HG03039 (cell line): ENCODE measurements around the gene POU3F2.

Source experiments
- ATAC-seq: cut with Tn5 transposase; IDR thresholded peaks from one replicate; pipeline ENCODE4 v1.9.1; 2021; ENCODE audit warnings: mild to moderate bottlenecking, moderate library complexity; ENCODE audit not compliant: unreplicated experiment

POU3F2 gene

DNA sequence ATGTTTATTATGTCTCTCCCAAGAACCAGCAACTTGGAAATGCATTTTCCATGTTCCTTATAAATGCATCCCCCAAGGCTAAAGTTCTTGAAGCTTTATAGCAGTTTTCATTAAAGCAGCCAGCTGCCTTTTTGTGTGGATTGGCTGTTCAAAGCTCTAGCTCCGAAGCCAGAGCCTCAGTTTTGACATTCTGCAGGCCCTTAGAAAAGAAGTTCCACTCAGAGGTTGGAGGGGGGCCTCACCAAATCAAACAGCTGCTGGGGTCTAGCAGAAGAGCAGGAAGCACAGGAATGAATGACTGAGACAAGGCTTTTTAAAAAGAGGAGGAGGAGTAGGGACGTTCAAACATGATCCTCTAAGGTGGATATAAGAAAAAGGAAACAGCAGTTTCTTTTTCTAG, 4.2 kb upstream of the POU3F2 start:
- ATAC-seq, result no peak

DNA sequence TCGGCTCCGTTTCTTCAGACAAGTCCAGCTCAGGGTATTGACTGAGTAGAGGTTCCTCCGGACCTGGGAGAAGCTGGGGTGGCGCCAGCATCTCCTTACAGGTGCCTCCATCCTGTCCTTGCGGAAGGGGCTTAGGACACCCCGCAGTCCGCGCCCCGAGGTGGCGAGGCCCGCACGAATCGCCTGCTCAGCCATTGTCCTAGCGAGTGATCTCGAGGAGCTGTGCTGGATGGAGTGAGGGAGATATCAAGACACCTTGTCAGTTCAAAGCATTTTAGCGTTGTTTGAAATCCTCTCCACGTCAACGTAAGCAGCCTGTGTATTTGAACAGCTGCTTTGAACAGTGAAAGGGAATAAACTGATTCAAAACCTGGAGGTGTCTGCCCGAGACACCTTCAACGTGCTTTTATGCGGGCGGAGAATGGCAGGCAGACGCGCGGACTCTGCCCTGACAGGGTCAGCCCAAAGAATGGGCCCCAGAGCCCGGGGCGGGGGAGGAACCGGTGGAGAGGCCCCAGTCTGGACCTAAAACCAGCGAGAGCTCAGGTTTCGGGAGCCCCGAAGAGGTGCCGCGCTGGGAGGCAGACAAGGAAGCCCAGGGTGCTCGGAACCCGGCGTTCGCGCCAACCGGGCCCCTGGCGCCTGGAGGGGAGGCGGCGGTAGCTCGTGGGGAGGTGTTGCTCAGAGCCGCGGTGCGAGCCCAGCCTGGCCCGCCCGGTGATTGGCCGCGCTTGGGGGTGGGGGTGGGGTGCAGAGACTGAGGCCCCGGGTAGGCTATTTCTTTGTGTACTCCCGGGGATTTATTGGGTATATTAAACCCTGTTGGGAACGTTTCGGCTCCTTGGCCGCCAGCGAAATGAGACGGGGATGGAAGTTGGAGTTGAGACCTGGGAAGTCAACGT, 3.1 kb upstream of the POU3F2 start:
- no peak for ATAC-seq

- no peak for ATAC-seq
Measured at GRCh38 chr6:98831959-98832283, 2.5 kb upstream of the POU3F2 start.

GRCh38 chr6:98832284-98833056, 1.9 kb upstream of the POU3F2 start:
- ATAC-seq, result no peak

DNA sequence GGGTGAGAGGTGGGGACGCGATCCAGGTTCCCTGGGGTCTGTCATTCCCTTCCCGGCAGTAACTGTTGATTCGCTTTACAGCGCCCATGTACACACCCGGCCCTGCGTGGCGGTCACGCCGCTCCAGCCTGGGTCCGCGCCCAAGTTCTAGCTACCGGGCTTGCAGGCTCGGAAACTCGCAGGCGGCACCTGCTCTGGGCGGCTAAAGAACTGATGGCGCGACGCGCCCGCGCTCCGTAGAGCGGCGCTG, 1.4 kb upstream of the POU3F2 start:
- no peak for ATAC-seq

GRCh38 chr6:98833307-98834059, 891 bp upstream of the POU3F2 start:
- no peak for ATAC-seq

GRCh38 chr6:98835149-98836024, 1.0 kb downstream of the POU3F2 start:
- ATAC-seq, result no peak

GRCh38 chr6:98836025-98836961, 1.9 kb downstream of the POU3F2 start:
- ATAC-seq, result no peak

DNA sequence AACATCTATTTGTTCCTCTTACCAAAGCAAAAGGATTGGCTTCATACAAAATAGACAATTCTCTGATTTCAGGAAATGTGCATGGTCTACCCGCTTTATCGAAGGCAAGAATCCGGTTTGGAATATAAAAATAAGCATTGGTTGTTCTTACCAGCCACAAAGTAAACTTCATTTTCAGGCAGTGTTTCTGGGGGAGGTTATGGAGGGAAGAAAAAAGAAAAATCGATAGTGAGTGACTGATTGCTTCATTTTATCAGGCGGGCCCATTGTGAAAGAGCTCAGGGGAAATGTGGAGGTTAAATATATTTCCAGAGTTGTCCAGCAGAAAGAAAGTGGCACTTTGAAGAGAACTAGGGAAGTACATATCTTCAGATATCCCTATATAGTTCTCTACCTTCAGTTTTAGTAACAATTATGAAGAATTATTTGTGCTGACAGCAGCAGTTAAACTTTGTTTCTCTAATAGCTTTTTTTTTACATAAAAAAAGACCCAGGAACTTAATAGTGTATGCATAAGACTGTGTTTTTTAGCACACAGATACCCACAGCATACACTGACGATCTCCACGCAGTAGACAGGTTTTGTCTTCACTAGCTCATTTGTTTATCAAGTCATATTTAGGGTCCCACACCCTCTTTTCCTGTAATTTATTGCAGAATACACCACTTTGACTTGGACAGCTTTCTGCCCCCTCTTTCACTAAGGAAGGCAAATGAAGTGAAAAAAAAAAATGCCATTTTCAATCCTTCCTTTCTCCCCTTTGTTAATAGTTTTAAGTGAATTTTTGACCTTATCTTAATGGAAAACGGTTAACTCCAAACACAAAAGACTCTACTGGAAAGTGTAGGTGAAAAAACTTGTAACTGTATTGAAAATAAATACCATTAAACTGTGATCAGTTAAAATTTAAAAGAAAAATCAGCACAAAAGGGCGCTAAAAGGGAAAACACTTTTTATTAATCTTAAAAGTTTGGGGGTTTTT, 2.9 kb downstream of the POU3F2 start:
- ATAC-seq, result no peak

DNA sequence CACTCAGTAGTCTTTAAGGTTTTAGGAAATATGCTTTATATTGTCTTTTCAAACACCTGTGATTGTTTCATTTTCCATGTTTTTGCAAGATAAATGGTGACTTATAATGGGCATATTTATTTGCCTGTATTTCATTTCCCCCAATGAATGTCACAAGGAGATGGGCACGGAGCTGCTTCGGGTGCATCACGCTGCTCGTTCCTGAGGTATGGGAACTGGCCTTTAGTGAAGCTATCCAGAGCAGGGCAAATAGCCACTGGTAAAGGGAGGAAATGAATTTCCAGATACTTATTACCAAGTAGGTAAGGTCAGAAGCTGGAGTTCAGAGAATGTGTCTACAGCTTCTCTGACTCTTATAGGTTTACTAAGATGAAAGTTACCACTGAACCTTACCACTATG, 3.7 kb downstream of the POU3F2 start:
- no peak for ATAC-seq

- no peak for ATAC-seq
Measured at GRCh38 chr6:98838975-98839374, 4.6 kb downstream of the POU3F2 start.

- no peak for ATAC-seq
Measured at GRCh38 chr6:98839781-98840361, 5.5 kb downstream of the POU3F2 start.

GRCh38 chr6:98840385-98840784, 6.0 kb downstream of the POU3F2 start:
- ATAC-seq, result no peak

- no peak for ATAC-seq
Measured at GRCh38 chr6:98840996-98841513, 6.7 kb downstream of the POU3F2 start.

GRCh38 chr6:98841621-98842341, 7.4 kb downstream of the POU3F2 start:
- no peak for ATAC-seq

GRCh38 chr6:98842342-98843180, 8.2 kb downstream of the POU3F2 start:
- no peak for ATAC-seq
